Body of pancreas (tissue), 4 donors: Measurements from ENCODE around the gene ATXN7L1.

Experiments
- CTCF ChIP-seq, 7 experiments: fragments of 450-650 bp in 4 of 7; fragments of 200-600 bp in 3 of 7; sonication (generic) in 3 of 7; IDR thresholded peaks; one replicate each; pipeline ENCODE4 v1.5.1; 2016 to 2019; ENCODE audit warnings: antibody characterized with exemption in 7 of 7
- POLR2A ChIP-seq, 3 donors: fragments of 450-650 bp; IDR thresholded peaks; one replicate each; pipeline ENCODE4 v1.6.1; 2016; ENCODE audit warnings: antibody characterized with exemption in 3 of 3, mild to moderate bottlenecking in 2 of 3

GRCh38 chr7:105880571-105881330, 4.4 kb upstream of the ATXN7L1 start:
- TF ChIP-seq POLR2A (IDR thresholded peaks at IDR 0.05) (no peak), CTCF (IDR thresholded peaks at IDR 0.05) (no peak)
